Liver (tissue), 9 donors: Measurements from ENCODE around the gene ZNF316. TPM values are rescaled to one million over a fixed set of nuclear protein-coding genes. Genes with fewer than 3 reads are reported as not detected.

Experiments
- DNase-seq: peaks from one replicate; pipeline ENCODE4 v3.0.0-alpha.2; 2017; ENCODE audit warnings: low spot score
- H3K27ac ChIP-seq, 2 donors: one replicate each; pipeline ENCODE4 v1.7.0; 2013; ENCODE audit warnings: inconsistent platforms in 2 of 2, low read length in 2 of 2, control low read depth in 1 of 2, low read depth in 1 of 2, mild to moderate bottlenecking in 1 of 2
- H3K27me3 ChIP-seq, 4 donors: one replicate each; pipeline versions ENCODE4 v1.6.1 to v1.7.0; 2013; ENCODE audit warnings: low read length in 3 of 4, inconsistent platforms in 1 of 4, mild to moderate bottlenecking in 1 of 4, moderate library complexity in 1 of 4; ENCODE audit not compliant: control insufficient read depth in 4 of 4, insufficient read depth in 4 of 4
- H3K36me3 ChIP-seq, 4 donors: one replicate each; pipeline versions ENCODE4 v1.6.1 to v1.7.0; 2013; ENCODE audit warnings: low read length in 3 of 4, mild to moderate bottlenecking in 3 of 4, low read depth in 1 of 4, moderate library complexity in 1 of 4; ENCODE audit not compliant: control insufficient read depth in 4 of 4, insufficient read depth in 3 of 4
- H3K4me1 ChIP-seq, 4 donors: one replicate each; pipeline versions ENCODE4 v1.6.1 to v1.7.0; 2013; ENCODE audit warnings: low read length in 3 of 4, mild to moderate bottlenecking in 3 of 4, moderate library complexity in 1 of 4; ENCODE audit not compliant: control insufficient read depth in 4 of 4, insufficient read depth in 4 of 4
- H3K4me3 ChIP-seq, 3 donors: one replicate each; pipeline versions ENCODE4 v1.6.1 to v1.7.0; 2013; ENCODE audit warnings: low read length in 3 of 3, control low read depth in 1 of 3, low read depth in 1 of 3, mild to moderate bottlenecking in 1 of 3
- H3K9ac ChIP-seq, 2 donors: one replicate each; pipeline ENCODE4 v1.7.0; 2013; ENCODE audit warnings: low read length in 2 of 2, mild to moderate bottlenecking in 2 of 2, moderate library complexity in 2 of 2, control low read depth in 1 of 2, low read depth in 1 of 2
- H3K9me3 ChIP-seq, 4 donors: one replicate each; pipeline versions ENCODE4 v1.6.1 to v1.7.0; 2013; ENCODE audit warnings: low read length in 3 of 4; ENCODE audit not compliant: control insufficient read depth in 4 of 4
- ATF3 ChIP-seq: IDR thresholded peaks from 2 replicates; pipeline ENCODE4 v1.6.1; 2016; ENCODE audit warnings: antibody characterized with exemption
- EGR1 ChIP-seq, 2 donors: IDR thresholded peaks; 2 replicates each; pipeline ENCODE4 v1.6.1; 2016 to 2018; ENCODE audit warnings: antibody characterized with exemption in 2 of 2, low read depth in 2 of 2
- FOXA1 ChIP-seq: IDR thresholded peaks from 2 replicates; pipeline ENCODE4 v1.6.1; 2016; ENCODE audit warnings: antibody characterized with exemption
- GABPA ChIP-seq, 2 donors: IDR thresholded peaks in 1 of 2; conservative IDR thresholded peaks in 1 of 2; 2 replicates each; pipeline ENCODE4 v1.6.1; 2016; ENCODE audit warnings: antibody characterized with exemption in 2 of 2, mild to moderate bottlenecking in 1 of 2, moderate library complexity in 1 of 2
- HNF4A ChIP-seq, 2 donors: conservative IDR thresholded peaks; 2 replicates each; pipeline ENCODE4 v1.6.1; 2016; ENCODE audit warnings: antibody characterized with exemption in 2 of 2, mild to moderate bottlenecking in 2 of 2
- HNF4G ChIP-seq: IDR thresholded peaks from 2 replicates; pipeline ENCODE4 v1.6.1; 2016; ENCODE audit warnings: antibody characterized with exemption
- NR2F2 ChIP-seq: IDR thresholded peaks from 2 replicates; pipeline ENCODE4 v1.6.1; 2016; ENCODE audit warnings: antibody characterized with exemption
- REST ChIP-seq: IDR thresholded peaks from 2 replicates; pipeline ENCODE4 v1.6.1; 2016; ENCODE audit warnings: antibody characterized with exemption, mild to moderate bottlenecking
- ZBTB33 ChIP-seq: IDR thresholded peaks from 2 replicates; pipeline ENCODE4 v1.6.1; 2016; ENCODE audit warnings: antibody characterized with exemption
- WGBS: extraction: QIAGEN DNeasy Blood & Tissue Kit; methylation state at CpG from one replicate; pipeline ENCODE4 v1.1.7; 2013; 5-methylcytosine and 5-hydroxymethylcytosine counted together
- polyA plus RNA-seq, 2 donors: library from polyadenylated mRNA; stranded (reverse) in 1 of 2; unstranded in 1 of 2; fragments of 200-250 nt in 1 of 2; fragments of >200 nt in 1 of 2; fragmentation: Nextera tagmentation in 1 of 2; extraction: Ambion mirVana in 1 of 2; gene quantifications; one replicate each; pipeline versions ENCODE4 v1.2.1 to v1.2.3, GENCODE V29; 2013 to 2015
- total RNA-seq, 2 donors: library from RNA; depleted of rRNA; stranded (reverse); fragments of >200 nt; gene quantifications; one replicate each; pipeline ENCODE4 v1.2.3, GENCODE V29; 2014
- donor health status: healthy.
- donor health status: healthy.
- donor health status: healthy.
- donor health status: healthy.
- donor health status: healthy.

ZNF316 gene
- total and polyA plus RNA-seq, 4 donors: 0.35 to 14.3 (median 7.2) TPM

- Histone ChIP-seq H3K9me3 (no peaks in the 10 kb centered on the region), H3K4me1 (no peaks in the 10 kb centered on the region), H3K27ac (no peak overlapping the region), H3K9ac (no peak overlapping the region), H3K4me3 (no peak overlapping the region), H3K36me3 (peaks cover 2 to 23% (median 7%) of the 10 kb centered on the region in 4 donors), H3K27me3 (no peaks in the 10 kb centered on the region)
- 96% methylated on average over 38 of the region's 38 CpGs for WGBS
- DNase-seq: no peak
- TF ChIP-seq HNF4A (conservative IDR thresholded peaks at IDR 0.05): no peak
Observed at GRCh38 chr7:6607651-6608051, 29.5 kb upstream of the ZNF316 start.

- Histone ChIP-seq H3K27me3 (no peaks in the 10 kb centered on the region), H3K27ac (no peak overlapping the region), H3K9me3 (no peaks in the 10 kb centered on the region), H3K36me3 (peaks cover 2 to 22% (median 6%) of the 10 kb centered on the region in 4 donors), H3K9ac (no peak overlapping the region), H3K4me3 (no peak overlapping the region), H3K4me1 (no peaks in the 10 kb centered on the region)
- no peak for DNase-seq
- TF ChIP-seq HNF4G: no peak
- 95% methylated on average over 27 of the region's 27 CpGs for WGBS
Observed at GRCh38 chr7:6608081-6608480, 29.0 kb upstream of the ZNF316 start.

GRCh38 chr7:6608794-6609193 is 28.3 kb upstream of the ZNF316 start:
- H3K9me3 ChIP-seq: no peaks in the 10 kb centered on the region
- no peaks in the 10 kb centered on the region for H3K27me3 ChIP-seq
- no peak overlapping the region for H3K27ac ChIP-seq
- no peak overlapping the region for H3K9ac ChIP-seq
- 96% methylated on average over 12 of the region's 12 CpGs for WGBS
- no peak for DNase-seq
- no peak overlapping the region for H3K4me3 ChIP-seq
- no peak for TF ChIP-seq EGR1 (IDR thresholded peaks at IDR 0.05; ENCODE audit: low read depth in 2 of 2)
- no peak for TF ChIP-seq REST
- no peak for TF ChIP-seq HNF4A (conservative IDR thresholded peaks at IDR 0.05)
- TF ChIP-seq ATF3: no peak
- TF ChIP-seq ZBTB33: no peak
- no peak for TF ChIP-seq NR2F2
- no peak for TF ChIP-seq FOXA1
- no peak for TF ChIP-seq GABPA (IDR thresholded peaks at IDR 0.05 in 1 of 2, conservative IDR thresholded peaks at IDR 0.05 in 1 of 2)
- H3K4me1 ChIP-seq: no peaks in the 10 kb centered on the region
- peaks cover 2 to 20% (median 6%) of the 10 kb centered on the region in 4 donors for H3K36me3 ChIP-seq
